EH (cell line): ENCODE measurements around the gene PRKCE.
"Not testable (repeated sequence)": the region's sequence is repeated elsewhere in the genome, so short reads cannot be mapped to it uniquely, and the experiment has no call there.

ENCODE experiments used
- DNase-seq: peaks from one replicate; pipeline ENCODE4 v3.0.0-alpha.2; 2015; ENCODE audit warnings: low read depth

PRKCE gene

DNA sequence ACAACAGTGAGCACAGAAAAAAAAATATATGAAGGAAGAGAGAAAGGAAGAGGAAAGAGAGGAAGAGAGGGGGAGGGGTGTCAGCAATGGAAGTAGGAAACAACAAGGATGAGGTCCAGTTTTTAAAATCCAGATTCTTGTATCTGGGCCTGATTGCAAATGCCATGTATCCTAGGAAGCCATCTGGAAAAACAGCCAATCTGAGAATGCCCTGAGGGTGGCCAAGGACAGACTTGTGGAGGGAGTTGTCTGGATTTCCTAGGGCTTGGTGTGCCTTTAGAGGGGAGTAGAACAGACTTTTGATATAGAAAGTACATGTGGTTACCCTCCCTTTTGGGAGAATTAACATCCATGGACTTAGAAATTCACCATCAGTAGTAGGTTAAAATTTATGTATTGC, 47.1 kb downstream of the PRKCE start:
- peak; percentile 55 for DNase-seq

DNA sequence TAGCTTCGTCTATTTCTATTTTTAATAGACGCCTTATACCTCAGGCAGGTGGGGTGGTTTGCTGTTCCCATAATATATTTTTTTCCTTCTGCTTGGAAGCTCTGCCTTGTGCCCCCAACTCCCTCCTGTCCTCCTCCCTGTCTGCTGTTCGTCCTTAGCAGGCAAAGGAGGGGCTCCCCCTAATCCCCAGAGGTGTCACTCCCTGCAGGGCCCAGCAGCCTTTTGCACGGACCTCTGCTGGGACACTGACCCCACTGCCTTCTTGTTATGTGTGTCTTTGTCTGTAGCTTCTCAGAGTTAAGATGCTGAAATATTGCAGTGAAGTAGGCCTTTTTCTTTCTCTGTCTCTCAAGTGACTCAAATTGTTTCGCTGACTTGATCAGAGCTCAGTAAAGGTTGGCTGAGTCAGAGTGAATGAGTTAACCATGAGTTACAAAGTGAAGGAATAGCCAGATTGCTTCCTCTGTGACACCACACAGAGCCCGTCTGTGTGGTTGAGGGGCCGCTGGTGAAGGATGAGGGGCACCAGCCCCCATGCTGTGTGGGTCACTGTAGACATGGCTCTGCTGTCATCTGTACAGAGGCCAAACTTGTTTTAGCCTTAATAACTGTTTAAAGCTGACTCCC, 47.7 kb downstream of the PRKCE start:
- peak; percentile 77 for DNase-seq

DNA sequence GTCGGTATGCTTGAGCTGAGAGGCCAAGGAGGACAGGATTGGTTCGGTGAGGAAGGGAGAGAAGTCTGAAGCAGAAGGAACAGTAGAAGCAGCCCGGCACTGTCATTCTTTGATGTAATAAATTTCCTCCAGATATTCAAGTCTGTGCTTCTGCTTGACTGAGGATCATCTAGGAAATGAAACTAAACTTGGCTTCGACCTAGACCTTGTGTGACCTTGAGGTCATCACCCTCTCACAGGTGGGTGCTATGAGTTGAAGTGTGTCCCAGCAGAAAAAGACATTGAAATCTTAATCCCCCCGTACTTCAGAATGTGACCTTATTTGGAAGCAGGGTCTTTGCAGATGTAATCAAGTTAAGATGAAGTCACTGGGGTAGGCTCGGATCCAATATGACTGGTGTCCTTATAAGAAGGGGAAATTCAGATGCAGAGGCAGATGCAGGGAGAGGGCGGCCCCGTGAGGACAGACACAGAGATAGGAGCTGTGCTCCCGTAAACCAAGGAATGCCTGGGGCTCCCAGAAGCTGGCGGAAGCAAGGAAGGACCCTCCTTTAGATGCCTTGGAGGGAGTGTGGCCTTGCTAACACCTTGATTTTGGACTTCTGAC, 49.0 kb downstream of the PRKCE start:
- no peak for DNase-seq

DNA sequence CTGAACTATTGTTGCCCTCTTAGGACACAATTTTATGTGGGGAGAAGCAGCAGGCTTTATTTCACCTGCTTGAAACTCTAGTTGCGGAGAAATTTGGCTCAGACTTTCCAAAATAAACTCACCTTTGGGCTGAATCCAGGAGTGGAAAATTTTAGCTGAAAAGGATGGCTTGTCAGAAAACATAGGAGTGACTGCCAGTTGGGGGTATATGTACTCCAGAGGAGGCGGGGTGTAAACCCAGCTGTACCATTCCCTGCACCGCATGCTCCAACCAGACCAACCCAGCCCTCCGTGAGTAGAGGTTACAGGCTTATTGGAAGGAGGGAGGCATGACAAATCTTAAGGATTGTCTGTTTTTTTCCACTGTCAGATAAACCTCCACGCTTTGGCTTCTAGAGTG, 53.8 kb downstream of the PRKCE start:
- DNase-seq = no peak

DNA sequence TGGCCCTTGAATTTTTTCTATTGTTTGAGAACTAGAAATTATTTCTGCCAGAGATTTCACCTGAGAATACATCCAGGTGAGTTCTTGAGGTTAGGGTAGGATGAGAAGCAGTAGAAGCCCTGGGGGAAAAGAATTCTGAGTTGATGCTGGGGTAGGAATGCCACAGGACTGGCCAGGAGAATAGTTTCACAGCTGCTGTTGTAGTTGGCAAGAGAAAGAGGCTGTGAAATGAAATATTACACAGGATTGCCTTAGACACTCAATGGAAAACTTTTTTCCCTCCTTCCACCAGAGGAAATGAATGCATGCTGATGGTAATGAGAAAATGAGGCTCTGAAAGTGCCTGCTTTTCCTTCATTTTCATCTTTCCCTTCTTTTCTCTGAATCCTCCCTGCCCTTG, 54.6 kb downstream of the PRKCE start:
- peak; percentile 35 for DNase-seq

DNA sequence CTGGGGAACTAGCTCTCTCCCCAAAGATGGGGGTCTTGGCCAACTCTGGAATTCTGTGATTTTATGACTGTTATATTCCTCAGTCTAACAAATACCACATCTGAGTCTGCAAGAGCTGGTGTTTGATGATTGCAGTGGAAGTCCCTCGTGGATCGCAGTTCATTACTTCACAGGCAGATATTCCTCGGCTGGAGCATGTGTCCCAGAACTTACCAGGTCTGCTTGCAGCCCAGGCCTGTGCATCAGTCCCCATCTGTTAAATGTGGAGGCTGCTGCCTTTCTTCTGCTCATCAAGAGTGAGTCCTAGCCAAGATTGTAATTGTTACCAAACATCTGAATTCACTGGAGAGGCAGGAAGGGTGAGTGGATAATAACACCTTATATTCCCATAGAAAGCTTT, 55.5 kb downstream of the PRKCE start:
- no peak for DNase-seq

DNA sequence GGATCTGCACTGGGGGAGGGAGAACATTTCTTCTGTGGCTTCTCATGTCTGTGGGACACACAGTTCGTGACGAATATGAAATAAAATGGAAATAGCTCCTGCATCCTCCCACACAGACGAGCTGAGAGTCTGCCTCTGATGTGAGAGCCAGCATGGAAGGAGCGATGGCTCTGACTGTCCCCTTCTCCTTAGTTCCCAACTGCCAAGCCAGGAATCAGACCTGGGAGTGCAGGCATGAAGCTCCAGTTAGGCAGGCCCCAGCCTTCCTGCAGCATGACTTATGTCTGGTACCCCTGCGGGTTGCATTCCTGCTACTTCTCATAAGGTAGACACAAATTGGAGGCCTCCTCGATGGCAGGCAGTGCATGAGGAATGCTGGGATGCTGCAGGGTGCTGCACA, 56.2 kb downstream of the PRKCE start:
- no peak for DNase-seq

DNA sequence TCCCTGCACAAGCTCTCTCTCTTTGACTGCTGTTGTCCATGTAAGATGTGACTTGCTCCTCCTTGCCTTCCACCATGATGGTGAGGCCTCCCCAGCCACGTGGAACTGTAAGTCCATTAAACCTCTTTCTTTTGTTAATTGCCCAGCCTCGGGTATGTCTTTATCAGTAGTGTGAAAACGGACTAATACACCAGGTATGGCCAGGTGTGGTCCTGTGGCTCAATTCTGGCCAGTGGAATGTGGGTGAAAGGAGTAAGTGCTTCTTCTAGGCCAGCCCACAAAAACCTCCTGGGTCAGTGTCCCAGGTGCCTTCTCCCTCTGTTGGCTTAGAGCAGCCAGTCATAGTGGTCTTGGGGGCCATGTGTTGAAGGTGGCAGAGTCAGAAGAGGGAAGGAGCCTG, 57.0 kb downstream of the PRKCE start:
- DNase-seq = no peak

DNA sequence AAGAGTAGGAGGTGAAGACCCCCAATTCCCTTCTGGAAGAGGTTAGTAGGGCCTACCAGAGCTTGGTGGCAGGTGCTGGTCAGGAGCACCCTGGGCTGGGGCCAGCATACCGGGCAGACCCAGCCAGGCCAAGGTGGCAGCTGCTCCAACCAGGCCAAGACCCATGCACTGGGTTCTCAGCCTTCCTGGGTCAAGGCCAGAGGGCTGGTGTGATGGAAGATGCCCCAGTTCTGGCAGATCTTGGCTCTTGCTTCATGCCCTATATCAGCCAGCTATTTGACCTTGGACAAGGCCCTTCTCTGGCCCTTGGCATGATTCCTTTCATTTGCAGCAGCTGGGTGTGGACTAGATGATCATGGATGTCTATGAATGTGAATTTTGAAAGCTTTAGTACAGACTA, 57.7 kb downstream of the PRKCE start:
- DNase-seq = no peak

DNA sequence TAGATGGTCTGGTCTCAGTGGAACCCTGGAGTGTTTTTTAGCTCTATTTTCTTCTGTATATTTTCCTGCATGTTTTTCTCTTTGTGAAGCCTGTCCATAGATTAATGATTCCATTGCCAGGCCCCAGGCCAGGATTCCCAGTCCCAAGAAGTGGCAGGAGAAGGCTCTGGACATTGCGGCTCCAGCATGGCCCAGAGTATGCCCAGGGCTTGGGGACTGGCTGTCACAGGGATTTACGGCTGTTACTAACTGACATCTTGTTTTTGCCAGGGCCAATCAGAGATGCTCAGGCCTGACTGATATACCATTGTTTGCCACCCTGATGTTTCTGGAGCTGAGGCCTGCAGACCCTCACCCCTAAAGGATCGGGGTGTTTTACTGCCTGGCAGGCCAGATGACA, 59.0 kb downstream of the PRKCE start:
- no peak for DNase-seq

DNA sequence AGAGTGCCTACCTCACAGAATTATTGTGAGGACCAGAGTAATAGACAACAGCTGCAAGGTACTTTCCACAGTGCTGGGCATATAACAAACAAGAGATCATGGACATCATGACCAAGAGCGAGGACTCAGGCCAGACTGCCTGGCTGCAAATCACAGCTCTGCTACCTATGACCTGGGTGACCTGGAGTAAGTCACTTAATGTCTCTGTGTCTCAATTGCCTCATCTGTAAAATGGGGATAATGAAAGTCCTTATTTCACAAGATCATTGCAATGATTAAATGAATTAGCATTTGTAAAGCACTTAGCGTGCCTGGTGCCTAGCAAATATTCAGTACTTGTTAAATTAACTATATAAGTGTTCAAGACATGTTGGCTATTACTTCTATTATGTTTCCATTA, 59.7 kb downstream of the PRKCE start:
- DNase-seq = no peak

DNA sequence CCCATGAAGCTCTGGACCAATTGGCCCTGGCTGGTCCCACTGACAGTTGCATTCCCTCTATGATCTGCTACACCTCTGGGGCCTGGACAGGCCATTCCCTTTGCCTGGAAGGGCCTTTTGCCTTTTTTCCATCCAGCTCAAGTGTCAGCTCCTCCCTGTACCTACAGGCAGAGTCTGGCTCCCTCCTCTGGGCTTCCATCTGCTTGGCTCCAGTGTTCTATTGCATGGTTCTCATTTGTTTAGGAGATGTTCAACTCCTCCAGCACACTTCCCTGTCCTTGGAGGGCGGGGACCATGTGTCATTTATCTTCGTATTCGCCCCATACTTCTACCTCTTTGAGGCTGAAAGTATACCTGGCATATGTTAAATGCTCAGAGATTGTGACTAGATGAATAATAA, 61.1 kb downstream of the PRKCE start:
- no peak for DNase-seq

DNA sequence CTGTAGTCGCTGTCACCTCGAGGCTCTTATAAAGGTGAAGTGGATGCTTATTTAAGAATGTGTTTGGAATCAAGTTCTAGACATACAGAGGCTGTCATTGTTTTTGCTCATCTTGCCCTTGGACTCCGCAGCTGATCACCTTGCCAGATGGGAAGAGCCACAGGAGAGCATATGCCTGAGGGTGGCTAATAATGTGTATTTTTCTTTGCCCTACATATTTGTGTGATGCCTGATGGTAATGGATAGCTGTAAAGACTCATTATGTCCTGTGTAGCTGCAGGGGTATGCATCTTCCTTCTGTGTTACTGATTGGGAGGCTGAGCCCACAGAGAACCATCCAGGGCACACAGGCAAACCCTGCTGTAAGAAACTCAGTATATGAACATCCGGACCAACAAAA, 61.7 kb downstream of the PRKCE start:
- DNase-seq = no peak

DNA sequence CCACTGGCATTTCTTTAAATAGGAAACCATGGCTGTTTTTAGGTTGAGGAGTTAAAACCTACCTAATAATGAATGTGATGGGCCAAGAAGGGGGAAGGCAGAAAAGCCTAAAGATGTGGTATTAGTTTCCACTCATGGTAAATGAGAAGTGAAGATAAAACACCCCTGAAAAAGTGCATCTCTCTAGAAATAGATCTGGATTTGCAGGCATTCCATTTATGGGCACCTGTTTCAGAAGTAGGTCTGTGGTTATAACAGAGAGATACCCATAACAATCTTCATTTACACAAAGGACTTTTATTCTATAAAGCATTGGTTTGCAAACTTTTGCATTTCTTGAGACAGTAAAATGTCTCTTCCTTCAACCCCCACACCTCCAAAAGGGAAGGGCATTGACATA, 62.1 kb downstream of the PRKCE start:
- no peak for DNase-seq

DNA sequence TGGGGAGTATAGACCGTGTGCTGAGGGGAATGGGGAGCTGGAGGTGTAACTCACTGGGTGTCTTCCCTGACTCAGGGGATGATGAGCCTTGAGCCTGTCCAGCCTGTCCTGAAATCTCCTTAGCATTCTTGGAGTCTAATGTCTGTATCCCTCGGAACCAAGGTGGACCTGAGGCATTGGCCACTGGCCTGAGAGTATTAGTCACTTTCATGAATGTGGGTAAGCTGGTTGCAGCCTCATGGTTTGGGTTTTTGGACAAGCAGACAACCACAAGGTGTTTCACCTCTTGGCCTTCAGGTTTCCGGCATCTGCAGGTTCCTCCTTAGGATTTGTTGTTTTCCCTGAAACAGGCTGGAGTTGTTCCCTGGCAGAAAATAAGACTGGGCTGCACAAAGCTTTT, 63.2 kb downstream of the PRKCE start:
- no peak for DNase-seq

DNA sequence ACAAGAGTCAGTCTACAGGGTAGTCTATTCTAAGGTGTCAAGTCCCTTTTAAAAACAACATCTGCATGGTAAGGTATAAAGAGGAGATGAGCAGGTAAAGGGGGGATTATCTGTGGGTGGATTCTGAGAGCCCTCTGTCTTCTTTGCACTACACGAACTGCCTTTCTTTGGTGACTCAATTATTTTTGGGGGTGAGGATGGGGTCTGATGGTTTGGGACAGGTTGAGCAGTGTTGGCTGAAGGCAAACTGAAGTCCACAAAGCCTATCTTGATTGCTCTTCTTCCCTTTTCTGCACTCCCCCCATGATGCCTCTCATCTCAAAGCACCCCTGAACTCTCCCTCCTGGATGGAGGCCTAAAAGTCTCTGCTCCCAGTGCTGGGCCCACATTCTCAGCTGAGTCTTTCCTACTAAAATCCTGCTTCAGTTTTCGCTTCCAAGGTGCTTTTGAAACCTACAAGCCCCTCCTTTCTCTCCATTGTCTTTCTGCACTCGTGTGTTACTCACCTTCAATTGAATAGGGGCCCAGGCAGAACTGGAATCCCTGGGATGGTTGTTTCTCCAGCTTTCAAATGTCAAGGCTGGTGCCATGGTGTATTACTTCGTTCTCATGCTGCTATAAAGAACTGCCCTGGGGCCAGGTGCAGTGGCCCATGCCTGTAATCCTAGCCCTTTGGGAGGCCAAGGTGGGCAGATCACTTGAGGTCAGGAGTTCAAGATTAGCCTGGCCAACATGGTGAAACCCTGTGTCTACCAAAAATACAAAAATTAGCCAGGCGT, 64.3 kb downstream of the PRKCE start:
- DNase-seq = no peak

DNA sequence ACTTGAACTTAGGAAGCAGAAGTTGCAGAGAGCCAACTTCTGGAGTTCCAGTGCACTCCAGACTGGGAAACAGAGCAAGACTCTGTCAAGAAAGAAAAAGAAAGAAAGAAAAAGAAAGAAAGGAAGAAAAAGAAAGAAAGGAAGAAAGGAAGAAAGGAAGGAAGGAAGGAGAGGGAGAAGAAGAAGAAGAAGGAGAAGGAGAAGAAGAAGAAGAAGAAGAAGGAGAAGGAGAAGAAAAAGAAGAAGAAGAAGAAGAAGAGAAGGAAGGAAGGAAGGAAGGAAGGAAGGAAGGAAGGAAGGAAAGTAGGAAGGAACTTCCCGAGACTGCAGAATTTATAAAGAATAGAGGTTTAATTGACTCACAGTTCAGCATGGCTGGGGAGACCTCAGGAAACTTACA, 65.0 kb downstream of the PRKCE start:
- DNase-seq = not testable (repeated sequence)

DNA sequence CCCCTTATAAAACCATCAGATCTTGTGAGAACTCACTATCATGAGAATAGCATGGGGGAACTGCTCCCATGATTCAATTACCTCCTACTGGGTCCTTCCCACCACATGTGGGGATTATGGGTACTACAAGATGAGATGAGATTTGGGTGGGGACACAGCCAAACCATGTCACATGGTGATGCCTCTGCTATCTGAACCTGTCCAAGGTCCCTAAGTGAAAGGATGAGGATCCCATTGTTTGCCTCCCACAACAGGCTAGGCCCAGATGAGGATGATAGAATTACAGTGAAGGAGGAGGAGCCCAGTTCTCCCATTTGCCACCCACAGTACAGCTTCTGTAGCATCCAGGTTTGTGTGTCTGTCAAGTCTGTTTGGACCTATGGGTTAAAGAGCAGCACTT, 65.4 kb downstream of the PRKCE start:
- DNase-seq = no peak

DNA sequence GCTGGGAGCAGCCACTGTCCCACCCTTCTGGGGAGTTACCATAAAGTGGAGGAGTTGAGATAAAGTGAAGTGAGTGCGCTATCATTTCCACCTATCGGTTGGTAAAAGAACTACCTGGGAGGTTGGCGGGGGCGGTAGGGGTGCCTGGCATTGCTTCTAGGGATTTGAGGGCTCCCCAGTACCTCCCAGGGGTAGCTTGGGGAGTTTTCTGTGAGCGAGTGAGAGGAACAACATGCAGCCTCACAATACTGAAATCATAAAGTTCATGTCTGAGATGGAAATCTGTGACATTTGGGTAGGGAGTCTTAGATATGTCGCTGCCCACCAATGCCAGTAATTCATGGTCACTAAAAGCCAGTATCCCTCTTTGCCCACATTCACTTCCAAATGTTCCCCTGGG, 68.7 kb downstream of the PRKCE start:
- no peak for DNase-seq

DNA sequence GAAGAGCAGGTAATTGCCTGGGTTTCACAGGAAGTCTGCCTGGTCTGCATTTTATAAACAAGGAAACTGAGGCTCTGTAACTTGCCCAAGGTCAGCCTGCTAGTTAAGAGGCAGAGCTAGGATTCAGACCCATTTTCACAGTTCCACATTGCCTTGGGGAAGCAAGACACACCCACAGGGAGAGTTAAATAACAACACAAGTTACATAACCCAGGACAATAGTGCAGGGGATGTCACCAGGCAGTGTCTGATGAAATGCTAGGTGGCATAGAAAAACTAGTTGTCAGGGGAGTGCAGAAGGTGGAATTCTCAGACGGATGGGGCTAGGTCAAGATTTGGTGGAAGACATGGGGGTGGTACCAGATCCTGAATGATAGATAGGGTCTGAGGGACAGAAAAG, 69.7 kb downstream of the PRKCE start:
- DNase-seq = no peak

DNA sequence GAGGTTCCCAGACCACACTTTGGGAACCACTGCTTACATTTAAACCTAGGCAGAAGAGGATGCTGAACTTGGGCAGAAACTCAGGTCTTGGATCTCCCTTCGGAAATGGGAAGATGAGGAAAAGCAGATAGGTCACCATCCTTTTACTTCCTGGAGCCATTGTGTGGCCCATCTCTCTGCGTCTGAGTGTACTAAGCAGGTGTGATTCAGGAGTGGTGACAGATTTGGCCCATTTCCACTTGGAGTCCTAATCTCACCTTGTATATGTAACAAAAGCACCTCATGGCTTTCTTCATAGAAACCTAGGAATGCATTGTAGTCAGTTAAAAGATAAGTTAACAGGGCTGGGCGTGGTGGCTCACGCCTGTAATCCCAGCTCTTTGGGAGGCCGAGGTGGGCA, 71.0 kb downstream of the PRKCE start:
- DNase-seq = no peak

DNA sequence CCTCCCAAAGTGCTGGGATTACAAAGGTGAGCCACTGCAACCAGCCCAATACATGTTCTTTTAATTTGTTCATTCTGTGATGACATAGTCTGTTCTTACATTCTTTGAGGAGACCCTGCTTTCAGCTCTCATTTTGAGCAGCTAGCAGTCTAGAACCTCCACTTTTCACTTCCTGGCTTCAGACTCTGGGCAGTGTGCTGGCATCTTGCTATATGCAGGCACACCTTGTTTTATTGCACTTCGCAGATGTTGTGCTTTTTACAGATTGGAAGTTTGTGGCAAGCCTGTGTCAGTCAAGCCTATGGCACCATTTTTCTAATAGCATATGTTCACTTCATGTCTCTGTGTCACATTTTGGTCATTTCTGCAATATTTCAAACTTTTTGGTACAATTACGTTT, 72.4 kb downstream of the PRKCE start:
- DNase-seq = no peak

DNA sequence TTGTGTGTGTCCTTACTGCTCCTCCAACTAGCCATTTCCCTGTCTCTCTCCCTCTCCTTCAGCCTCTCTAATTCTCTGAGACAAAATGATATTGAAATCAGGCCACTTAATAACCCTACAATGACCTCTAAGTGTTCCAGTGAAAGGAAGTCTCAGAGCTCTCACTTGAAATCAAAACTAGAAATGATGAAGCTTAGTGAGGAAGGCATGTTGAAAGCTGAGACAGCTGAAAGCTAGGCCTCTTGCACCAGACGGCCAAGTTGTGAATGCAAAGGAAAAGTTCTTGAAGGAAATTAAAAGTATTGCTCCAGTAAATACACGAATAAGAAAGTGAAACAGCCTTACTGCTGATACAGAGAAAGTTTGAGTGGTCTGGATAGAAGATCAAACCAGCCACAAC, 72.9 kb downstream of the PRKCE start:
- no peak for DNase-seq

DNA sequence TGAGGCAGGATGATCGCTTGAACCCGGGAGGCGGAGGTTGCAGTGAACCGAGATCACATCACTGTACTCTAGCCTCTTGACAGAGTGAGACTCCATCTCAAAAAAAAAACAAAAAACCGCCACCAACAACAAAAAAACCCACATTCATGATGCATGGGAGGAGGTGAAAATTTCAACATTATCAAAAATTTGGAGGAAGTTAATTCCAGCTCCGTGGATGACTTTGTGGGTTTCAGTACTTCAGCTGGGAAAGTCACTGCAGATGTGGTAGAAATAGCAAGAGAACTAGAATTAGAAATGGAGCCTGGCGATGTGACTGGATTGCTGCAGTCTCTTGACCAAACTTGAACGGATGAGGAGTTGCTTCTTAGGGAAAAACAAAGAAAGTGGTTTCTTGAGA, 74.3 kb downstream of the PRKCE start:
- DNase-seq = no peak
